Measurements from ENCODE around the gene PRKCQ.

The PRKCQ gene

DNA sequence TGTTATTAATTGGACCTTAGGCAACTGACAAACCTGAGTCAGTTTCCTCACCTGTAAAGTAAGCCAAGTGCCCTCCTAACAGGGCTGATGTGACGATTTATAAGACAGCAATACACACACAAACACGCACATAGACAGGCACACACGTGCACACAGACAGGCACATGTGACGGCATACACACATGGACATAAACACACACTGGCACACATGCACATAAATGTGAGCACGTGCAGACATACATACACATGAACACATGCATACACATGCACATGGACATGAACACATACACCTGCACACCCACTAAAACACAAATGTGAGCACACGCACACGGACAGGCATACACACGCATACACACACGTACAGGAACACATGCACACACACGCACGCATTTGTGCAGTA is 148.9 kb downstream of the PRKCQ start:
- TF ChIP-seq, protein P1, sequence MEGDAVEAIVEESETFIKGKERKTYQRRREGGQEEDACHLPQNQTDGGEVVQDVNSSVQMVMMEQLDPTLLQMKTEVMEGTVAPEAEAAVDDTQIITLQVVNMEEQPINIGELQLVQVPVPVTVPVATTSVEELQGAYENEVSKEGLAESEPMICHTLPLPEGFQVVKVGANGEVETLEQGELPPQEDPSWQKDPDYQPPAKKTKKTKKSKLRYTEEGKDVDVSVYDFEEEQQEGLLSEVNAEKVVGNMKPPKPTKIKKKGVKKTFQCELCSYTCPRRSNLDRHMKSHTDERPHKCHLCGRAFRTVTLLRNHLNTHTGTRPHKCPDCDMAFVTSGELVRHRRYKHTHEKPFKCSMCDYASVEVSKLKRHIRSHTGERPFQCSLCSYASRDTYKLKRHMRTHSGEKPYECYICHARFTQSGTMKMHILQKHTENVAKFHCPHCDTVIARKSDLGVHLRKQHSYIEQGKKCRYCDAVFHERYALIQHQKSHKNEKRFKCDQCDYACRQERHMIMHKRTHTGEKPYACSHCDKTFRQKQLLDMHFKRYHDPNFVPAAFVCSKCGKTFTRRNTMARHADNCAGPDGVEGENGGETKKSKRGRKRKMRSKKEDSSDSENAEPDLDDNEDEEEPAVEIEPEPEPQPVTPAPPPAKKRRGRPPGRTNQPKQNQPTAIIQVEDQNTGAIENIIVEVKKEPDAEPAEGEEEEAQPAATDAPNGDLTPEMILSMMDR (IDR thresholded peaks at IDR 0.05; ENCODE audit: extremely low read depth, missing control alignments): no peak
- no peak for DNase-seq (ENCODE audit: low spot score)

DNA sequence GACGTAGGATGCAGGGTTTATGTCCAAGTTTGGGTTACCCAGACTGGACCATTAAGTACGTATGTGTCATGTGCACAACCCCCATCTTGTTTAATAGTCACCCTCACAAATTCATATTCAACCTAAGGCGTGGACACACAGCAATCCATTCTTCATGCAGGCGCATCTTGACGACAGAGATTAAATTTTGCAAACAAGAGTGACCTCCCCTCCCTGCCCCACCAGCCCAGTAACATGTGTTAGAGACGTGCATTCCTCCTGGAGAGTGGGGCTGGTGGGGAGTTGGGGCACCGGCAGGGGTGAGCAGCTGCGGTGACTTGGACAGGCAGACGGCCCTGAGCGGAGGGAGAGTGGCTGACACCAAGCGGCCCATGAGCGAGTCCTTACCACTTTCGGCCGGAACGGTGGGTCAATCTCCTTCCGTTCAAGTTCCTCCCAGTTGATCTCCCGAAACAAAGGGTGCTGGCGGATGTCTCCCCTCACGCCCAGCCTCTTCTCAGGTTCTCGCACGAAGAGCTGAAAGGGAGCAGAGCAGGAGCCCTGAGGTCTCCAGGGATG is 149.6 kb downstream of the PRKCQ start:
- TF ChIP-seq, protein P1 (IDR thresholded peaks at IDR 0.05; ENCODE audit: extremely low read depth, missing control alignments): no peak

DNA sequence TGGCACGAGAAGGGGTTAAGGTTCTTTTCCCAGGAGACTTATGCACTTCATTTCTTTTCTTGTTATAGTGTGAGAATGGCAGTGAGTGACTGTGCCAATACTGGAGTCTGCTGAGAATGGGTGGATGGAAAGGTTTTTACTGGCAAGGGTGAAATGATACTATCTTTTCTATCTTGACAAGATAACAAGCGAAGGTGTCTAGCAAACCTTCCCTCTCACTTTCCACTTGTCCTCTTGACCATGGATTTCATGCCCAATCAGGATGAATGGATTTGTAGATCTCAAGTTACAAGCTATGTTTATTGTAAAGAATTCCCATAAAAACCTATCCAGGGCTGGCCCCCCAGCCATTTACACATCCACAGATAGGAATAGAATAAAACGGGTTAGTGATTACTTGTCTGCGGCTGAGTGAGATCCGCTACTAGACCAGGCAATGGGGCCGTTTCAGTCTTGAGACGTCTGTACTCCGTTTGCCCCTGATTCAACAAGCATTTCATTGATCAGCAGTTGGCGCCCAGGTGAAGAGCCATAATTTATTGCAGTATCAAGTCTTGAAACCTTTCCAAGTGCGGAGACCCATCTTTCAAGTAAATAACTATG is 152.6 kb downstream of the PRKCQ start:
- no peak for DNase-seq (ENCODE audit: low spot score)
- TF ChIP-seq, protein P1 (IDR thresholded peaks at IDR 0.05; ENCODE audit: extremely low read depth, missing control alignments): no peak

More for the DNA sequence above, 149.6 kb downstream of the PRKCQ start:
- no peak for DNase-seq (ENCODE audit: low spot score)

DNA sequence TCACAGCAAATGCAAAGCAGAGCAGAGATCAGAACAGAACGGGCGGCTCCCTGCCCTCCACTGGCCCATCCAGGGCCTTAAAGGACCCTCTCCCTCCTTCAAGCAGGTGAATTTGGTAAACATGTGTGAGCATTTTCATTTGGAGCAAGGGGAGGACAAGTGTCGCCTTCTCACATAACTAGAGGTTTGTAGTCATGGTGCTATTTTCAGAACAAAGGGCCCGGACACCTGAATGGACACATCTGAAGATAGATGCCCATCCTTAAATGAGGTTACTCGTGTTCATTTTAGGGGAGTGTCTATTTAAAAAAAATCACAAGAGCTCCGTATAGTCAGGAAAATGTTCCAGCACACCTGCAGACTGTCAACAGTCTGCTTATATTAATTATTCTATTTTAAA is 153.8 kb downstream of the PRKCQ start:
- no peak for DNase-seq (ENCODE audit: low spot score)
- TF ChIP-seq, protein P1 (IDR thresholded peaks at IDR 0.05; ENCODE audit: extremely low read depth, missing control alignments): no peak

DNA sequence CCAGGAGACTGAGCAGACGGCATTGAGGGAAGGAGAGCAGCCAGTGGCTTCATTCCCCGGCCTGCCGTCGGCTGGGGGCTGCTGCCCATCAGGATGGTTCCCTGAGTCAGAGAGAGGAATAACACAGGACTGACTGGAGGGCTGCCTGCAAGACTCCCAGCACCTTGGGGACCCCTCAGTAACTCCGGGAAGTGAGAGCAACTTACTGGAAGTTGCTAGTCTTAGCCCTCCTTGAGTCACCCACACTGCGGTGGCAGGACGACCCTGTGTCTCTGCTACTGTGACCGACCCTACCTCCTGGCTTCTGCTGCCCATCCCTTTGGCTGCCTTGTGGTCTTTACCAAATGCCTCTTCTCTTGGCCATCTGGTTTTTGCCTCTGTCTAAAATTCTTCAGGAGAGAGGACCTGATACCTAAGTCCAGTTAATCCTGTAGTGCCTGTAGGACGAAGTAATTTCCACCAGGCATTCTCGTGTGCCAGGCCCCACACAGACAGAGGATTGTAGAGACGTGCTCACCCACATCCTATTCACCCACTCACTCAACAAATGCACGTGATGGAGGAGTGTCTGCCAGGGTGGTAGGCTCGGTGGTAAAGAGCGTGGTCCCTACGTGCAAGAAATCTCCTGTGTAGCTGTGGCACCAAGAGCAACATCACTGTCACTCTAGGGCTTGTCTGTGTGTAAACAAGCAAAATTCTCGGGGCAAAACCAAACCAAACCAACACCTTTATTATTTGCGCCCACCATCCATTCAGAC is 156.5 kb downstream of the PRKCQ start:
- TF ChIP-seq, protein P1 (IDR thresholded peaks at IDR 0.05; ENCODE audit: extremely low read depth, missing control alignments): no peak
- no peak for DNase-seq (ENCODE audit: low spot score)

DNA sequence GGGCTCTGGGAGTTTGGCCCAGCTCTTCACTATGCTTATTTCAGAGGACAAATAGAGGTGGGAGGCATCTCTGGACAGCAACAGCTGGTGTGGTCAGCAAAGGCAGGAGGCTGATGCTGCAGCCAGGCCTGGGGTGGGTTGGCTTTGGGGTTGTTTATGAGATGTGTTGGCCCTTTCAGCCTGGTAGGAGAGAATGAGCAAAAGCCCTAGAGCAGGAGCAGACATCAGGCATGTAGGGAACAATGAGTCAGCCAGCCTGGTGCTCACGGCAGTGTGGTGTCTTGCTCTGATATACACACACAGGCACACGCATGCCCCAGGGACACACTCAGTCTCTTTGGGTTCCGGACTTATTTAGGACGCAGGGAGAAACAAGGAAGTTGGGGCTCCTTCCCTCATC is 157.1 kb downstream of the PRKCQ start:
- DNase-seq (ENCODE audit: low spot score): no peak
- TF ChIP-seq, protein P1 (IDR thresholded peaks at IDR 0.05; ENCODE audit: extremely low read depth, missing control alignments): no peak

DNA sequence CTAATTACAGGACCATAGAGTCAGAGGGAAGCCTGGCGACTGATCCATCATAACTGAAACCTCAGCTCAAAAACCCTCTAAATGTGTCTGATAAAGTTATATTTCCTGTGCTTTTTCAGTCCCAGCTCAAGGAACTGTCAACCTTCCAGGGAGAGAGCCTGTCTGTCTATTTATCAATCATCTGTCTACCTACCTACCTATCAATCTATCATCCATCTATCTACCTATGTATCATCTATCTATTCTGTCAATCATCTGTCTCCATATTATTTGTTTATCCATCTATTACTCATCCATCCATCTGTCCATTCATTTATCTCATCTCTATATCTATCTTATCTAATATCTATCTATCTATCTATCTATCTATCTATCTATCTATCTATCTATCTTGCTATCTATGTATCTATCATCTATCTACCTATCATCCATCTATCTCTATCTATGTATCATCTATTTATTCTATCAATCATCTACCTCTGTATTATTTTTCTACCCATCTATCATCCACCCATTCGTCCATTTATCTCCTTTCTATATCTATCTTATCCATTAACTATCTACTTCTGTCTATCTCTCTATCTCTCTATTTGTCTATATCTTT is 161.4 kb downstream of the PRKCQ start:
- no peak for DNase-seq (ENCODE audit: low spot score)

More for the DNA sequence above, 161.4 kb downstream of the PRKCQ start:
- TF ChIP-seq, protein P1 (IDR thresholded peaks at IDR 0.05; ENCODE audit: extremely low read depth, missing control alignments): no peak
